Nephron (organoid): ENCODE data around the gene SMC6.

Experiments
- H3K27ac Mint-ChIP-seq, 3 experiments: 2 replicates each; pipeline ENCODE4 v1.8.0; 2020; ENCODE audit warnings: mixed read lengths in 3 of 3, mild to moderate bottlenecking in 2 of 3, moderate library complexity in 1 of 3
- H3K27me3 Mint-ChIP-seq: 2 replicates; pipeline ENCODE4 v1.8.0; 2021; ENCODE audit warnings: low read depth, mild to moderate bottlenecking, moderate library complexity, mixed read lengths
- H3K36me3 Mint-ChIP-seq: 2 replicates; pipeline ENCODE4 v1.8.0; 2020; ENCODE audit warnings: low read depth, mixed read lengths
- H3K4me1 Mint-ChIP-seq: 2 replicates; pipeline ENCODE4 v1.8.0; 2020; ENCODE audit warnings: mixed read lengths
- H3K4me3 Mint-ChIP-seq, 3 experiments: 2 replicates each; pipeline ENCODE4 v1.8.0; 2020; ENCODE audit warnings: mild to moderate bottlenecking in 3 of 3, mixed read lengths in 3 of 3, moderate library complexity in 2 of 3
- H3K9me3 Mint-ChIP-seq: 2 replicates; pipeline ENCODE4 v1.8.0; 2020; ENCODE audit warnings: mixed read lengths
- TF ChIP-seq, protein P1 (sequence below), 3 experiments: fragments of 200-600 bp; sonication (generic); IDR thresholded peaks; one replicate each; pipeline ENCODE4 v1.5.0; 2021; ENCODE audit warnings: antibody characterized with exemption in 3 of 3; ENCODE audit not compliant: unreplicated experiment in 3 of 3

SMC6 gene

DNA sequence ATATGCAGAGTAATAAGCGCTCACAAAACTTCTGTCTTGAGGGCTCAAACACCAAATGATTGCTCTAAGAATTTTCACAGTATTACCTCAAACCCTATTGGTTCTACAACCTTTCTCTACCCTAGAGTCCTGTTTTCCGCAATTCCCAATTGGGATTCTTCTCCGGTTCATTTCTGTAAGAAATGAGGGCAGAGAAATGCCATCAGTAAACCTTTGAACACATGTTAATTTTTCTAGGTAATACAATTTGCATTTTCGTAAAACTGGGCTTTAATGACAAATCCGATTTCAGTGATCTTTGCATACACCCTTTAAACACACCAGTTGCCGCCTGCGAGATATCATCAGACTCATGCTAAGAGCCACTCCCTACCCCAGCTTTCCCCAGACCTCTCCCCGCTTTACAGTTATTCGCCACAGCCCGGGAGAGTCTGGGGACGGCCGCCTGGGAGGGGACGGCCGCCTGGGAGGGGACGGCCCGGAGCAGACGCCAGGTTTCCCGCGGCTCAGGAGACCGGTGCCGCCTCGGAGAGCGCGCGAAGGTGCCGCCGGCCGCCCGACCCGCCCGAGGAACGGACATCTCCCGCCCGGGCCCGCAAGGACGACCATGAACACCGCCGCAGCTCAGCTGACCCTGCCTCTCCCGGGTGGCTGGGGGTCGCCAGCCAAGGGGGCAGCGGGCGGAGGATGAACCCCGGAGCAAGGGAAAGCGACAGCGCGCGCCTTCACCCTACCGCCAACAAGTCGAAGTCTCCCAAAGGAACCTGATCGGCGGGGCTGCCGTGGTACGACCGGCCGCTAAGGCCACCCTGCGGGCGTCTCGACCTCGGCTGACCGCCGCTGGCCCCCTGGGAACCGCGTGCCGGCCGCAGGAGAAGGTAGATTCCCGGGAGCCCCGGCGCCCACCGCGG is 463 bp downstream of the SMC6 start:
- Mint-ChIP-seq H3K4me3 (peak overlapping the region; percentile 85 to 92 (median 90)), H3K27ac (peak overlapping the region; percentile 86 to 93 (median 92)), H3K27me3 (no peaks in the 10 kb centered on the region), H3K9me3 (no peaks in the 10 kb centered on the region), H3K36me3 (no peaks in the 10 kb centered on the region), H3K4me1 (peaks cover 41% of the 10 kb centered on the region)
- TF ChIP-seq, protein P1, sequence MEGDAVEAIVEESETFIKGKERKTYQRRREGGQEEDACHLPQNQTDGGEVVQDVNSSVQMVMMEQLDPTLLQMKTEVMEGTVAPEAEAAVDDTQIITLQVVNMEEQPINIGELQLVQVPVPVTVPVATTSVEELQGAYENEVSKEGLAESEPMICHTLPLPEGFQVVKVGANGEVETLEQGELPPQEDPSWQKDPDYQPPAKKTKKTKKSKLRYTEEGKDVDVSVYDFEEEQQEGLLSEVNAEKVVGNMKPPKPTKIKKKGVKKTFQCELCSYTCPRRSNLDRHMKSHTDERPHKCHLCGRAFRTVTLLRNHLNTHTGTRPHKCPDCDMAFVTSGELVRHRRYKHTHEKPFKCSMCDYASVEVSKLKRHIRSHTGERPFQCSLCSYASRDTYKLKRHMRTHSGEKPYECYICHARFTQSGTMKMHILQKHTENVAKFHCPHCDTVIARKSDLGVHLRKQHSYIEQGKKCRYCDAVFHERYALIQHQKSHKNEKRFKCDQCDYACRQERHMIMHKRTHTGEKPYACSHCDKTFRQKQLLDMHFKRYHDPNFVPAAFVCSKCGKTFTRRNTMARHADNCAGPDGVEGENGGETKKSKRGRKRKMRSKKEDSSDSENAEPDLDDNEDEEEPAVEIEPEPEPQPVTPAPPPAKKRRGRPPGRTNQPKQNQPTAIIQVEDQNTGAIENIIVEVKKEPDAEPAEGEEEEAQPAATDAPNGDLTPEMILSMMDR (IDR thresholded peaks at IDR 0.05; ENCODE audit: unreplicated experiment in 3 of 3), result no peak

DNA sequence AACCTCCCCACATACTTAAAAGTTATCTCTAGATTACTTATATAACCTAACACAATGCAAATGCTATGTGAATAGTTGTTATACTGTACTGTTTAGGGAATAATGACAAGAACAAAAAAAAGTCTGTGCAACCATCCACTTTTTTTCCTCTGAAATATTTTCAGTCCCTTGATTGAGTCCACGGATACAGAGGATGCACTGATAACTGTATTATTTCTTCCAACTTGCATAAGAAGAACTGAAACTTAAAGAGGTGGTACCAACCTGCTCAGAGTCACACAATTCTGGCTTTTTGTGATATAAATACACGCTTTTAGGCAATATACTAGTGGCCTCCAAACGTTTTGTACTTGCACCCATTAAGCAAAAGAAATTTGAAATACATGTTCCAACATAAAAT is 1.4 kb downstream of the SMC6 start:
- H3K27ac Mint-ChIP-seq, result peak overlapping the region; percentile 86 to 93 (median 92)
- no peaks in the 10 kb centered on the region for H3K36me3 Mint-ChIP-seq
- H3K9me3 Mint-ChIP-seq, result no peaks in the 10 kb centered on the region

DNA sequence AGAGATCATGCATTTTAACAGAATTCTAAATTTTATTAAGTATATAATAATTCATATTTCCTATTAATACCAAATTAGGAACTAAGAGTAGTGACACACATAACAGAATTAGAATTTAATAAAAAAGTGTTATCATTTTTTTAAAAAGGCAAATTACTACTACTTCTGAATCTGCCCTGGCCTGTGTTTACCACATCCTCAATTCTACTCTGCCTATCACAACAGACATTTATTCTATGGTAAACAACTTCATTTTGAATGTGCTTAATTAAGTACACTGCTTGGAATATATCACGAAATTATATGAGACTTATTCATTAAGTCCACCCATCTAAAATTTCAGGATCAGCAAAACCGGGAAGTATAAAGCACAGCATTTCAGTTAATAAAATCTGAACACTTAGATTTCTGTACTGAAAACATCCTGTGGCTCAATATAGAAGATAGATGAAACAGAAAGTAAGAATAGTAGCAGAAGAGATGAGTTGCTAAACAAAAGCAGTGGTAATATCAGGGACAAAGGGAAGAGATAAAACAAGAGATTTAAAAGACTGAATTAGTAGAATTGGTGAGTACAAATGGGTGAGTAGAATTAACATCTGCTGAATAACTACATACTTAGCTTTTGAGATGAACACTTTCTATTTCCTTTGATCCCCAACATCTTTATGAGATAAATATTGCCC is 3.7 kb downstream of the SMC6 start:
- no peaks in the 10 kb centered on the region for H3K9me3 Mint-ChIP-seq
- H3K4me1 Mint-ChIP-seq, result peaks cover 20% of the 10 kb centered on the region
- peaks cover 4% of the 10 kb centered on the region for H3K36me3 Mint-ChIP-seq
- no peaks in the 10 kb centered on the region for H3K27me3 Mint-ChIP-seq
- H3K27ac Mint-ChIP-seq, result peak overlapping the region in 2 of 3 experiments; percentile 13 to 22
- peak overlapping the region; percentile 18 to 44 (median 40) for H3K4me3 Mint-ChIP-seq
- TF ChIP-seq, protein P1 (IDR thresholded peaks at IDR 0.05; ENCODE audit: unreplicated experiment in 3 of 3), result no peak

More for the DNA sequence above, 1.4 kb downstream of the SMC6 start:
- peak overlapping the region; percentile 85 to 92 (median 90) for H3K4me3 Mint-ChIP-seq
- H3K4me1 Mint-ChIP-seq, result peaks cover 36% of the 10 kb centered on the region
- H3K27me3 Mint-ChIP-seq, result no peaks in the 10 kb centered on the region
- TF ChIP-seq, protein P1 (IDR thresholded peaks at IDR 0.05; ENCODE audit: unreplicated experiment in 3 of 3), result no peak

DNA sequence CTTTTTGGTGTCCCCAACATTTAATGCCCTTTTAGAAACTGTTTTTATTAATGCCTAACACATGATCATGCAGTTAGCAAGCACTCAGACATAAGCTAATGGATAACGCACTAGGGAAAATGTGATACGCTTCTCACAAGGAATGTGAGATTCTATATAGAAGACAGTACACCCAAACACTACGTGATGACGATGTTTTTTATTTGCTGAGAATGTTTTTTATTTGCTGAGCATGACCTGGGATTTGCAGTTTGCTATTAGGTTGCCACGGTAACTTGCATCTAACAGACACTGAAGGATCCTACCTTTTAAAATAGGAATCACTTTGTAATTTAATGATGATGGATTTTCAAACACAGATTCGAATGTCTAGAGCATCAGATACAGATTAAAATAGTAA is 4.9 kb downstream of the SMC6 start:
- H3K4me1 Mint-ChIP-seq, result peaks cover 20% of the 10 kb centered on the region
- H3K27me3 Mint-ChIP-seq, result no peaks in the 10 kb centered on the region
- H3K27ac Mint-ChIP-seq, result no peak overlapping the region
- H3K36me3 Mint-ChIP-seq, result peaks cover 9% of the 10 kb centered on the region
- TF ChIP-seq, protein P1 (IDR thresholded peaks at IDR 0.05; ENCODE audit: unreplicated experiment in 3 of 3), result no peak
- H3K4me3 Mint-ChIP-seq, result no peak overlapping the region
- no peaks in the 10 kb centered on the region for H3K9me3 Mint-ChIP-seq

DNA sequence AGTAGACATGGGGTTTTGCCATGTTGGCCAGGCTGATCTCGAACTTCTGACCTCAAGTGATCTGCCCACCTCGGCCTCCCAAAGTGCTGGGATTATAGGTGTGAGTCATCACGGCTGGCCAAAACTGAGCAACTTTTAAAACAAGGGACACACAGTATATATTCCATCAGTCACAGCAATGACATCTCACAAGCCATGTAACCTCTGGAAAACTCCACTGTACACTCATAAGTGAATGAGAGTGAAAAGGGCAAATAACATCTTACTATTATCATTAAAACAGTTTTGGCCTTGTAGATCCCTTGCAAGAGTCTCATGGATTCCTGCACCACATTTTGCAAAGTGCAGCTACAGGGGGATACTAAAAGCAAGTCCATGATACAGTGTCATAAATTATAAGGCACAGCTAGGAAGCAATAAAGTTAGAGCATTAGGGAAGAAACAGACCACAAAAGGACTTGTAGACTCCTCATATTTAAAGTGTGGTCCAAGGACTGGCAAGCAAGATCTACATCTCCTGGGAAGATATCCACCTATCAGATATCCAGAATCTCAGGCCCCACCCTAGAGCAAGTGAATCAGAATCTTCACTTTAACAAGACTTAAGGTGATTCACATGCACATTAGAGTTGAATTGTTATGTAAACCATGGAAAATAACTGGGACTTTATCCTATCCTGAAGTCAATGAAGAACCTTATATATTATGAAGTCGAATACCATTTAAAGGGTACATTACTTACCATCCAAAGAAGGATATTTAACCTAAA is 5.7 kb downstream of the SMC6 start:
- no peaks in the 10 kb centered on the region for H3K9me3 Mint-ChIP-seq
- TF ChIP-seq, protein P1 (IDR thresholded peaks at IDR 0.05; ENCODE audit: unreplicated experiment in 3 of 3), result no peak
- peak overlapping the region in 1 of 3 experiments; percentile 7 for H3K27ac Mint-ChIP-seq

More for the DNA sequence above, 5.7 kb downstream of the SMC6 start:
- H3K36me3 Mint-ChIP-seq, result peaks cover 13% of the 10 kb centered on the region
- no peaks in the 10 kb centered on the region for H3K27me3 Mint-ChIP-seq
- peaks cover 18% of the 10 kb centered on the region for H3K4me1 Mint-ChIP-seq
- no peak overlapping the region for H3K4me3 Mint-ChIP-seq
